ENCODE data around the gene SPTBN1.

DNA sequence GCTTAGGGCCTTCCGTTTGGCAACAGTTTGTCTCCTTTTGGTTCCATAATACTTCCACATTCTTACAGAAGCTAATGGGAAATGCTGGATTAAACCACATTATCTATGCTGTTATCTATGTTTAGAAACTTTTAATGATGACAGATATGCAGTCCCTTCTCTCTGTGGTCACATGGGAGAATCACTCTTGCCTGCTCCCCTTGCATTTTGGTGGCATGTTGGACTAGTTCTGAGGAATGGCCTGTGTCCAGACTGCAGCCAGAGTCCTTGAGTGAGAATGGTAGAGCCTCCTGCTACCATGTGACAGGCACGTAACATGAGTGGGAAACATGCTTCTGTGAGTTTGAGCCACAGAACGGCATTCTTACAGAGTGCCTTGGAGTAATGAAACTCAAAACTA, 19.2 kb downstream of the SPTBN1 start:
- TF ChIP-seq, protein P1, sequence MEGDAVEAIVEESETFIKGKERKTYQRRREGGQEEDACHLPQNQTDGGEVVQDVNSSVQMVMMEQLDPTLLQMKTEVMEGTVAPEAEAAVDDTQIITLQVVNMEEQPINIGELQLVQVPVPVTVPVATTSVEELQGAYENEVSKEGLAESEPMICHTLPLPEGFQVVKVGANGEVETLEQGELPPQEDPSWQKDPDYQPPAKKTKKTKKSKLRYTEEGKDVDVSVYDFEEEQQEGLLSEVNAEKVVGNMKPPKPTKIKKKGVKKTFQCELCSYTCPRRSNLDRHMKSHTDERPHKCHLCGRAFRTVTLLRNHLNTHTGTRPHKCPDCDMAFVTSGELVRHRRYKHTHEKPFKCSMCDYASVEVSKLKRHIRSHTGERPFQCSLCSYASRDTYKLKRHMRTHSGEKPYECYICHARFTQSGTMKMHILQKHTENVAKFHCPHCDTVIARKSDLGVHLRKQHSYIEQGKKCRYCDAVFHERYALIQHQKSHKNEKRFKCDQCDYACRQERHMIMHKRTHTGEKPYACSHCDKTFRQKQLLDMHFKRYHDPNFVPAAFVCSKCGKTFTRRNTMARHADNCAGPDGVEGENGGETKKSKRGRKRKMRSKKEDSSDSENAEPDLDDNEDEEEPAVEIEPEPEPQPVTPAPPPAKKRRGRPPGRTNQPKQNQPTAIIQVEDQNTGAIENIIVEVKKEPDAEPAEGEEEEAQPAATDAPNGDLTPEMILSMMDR (IDR thresholded peaks at IDR 0.05; ENCODE audit: low read length) = no peak
- no peak for TF ChIP-seq EZH2 (IDR thresholded peaks at IDR 0.05; ENCODE audit: borderline replicate concordance, low read length)

Measured in OCI-LY1 (cell line).